ENCODE results near the gene HSD17B2. TPM values are rescaled to one million over a fixed set of nuclear protein-coding genes. Genes with fewer than 3 reads are reported as not detected.
A peak's percentile ranks its signal among the peaks of the same experiment; 100 is the strongest.

HSD17B2 gene
- total RNA-seq, 1 donor from 2014 or later, result 1.2 TPM

GRCh38 chr16:82046941-82047340 is 11.9 kb downstream of the HSD17B2 start:
- Mint-ChIP-seq H3K27ac (no peak overlapping the region), H3K4me1 (ENCODE audit: low read depth) (peaks cover 29% of the 10 kb centered on the region), H3K27me3 (no peaks in the 10 kb centered on the region), H3K4me3 (ENCODE audit: low read depth) (no peak overlapping the region), H3K9me3 (ENCODE audit: low read depth) (peaks cover 4% of the 10 kb centered on the region), H3K36me3 (ENCODE audit: insufficient read depth) (no peaks in the 10 kb centered on the region)
- no peak for TF ChIP-seq CTCF (IDR thresholded peaks at IDR 0.05; ENCODE audit: unreplicated experiment)
- no peak for DNase-seq (ENCODE audit: low spot score, unreplicated experiment)

GRCh38 chr16:82047374-82047773 is 12.3 kb downstream of the HSD17B2 start:
- peaks cover 29% of the 10 kb centered on the region for H3K4me1 Mint-ChIP-seq (ENCODE audit: low read depth)
- no peak for TF ChIP-seq CTCF (IDR thresholded peaks at IDR 0.05; ENCODE audit: unreplicated experiment)
- no peak overlapping the region for H3K4me3 Mint-ChIP-seq (ENCODE audit: low read depth)
- H3K9me3 Mint-ChIP-seq (ENCODE audit: low read depth), result peaks cover 4% of the 10 kb centered on the region
- DNase-seq (ENCODE audit: low spot score, unreplicated experiment), result no peak
- H3K27me3 Mint-ChIP-seq, result no peaks in the 10 kb centered on the region
- H3K36me3 Mint-ChIP-seq (ENCODE audit: insufficient read depth), result no peaks in the 10 kb centered on the region
- no peak overlapping the region for H3K27ac Mint-ChIP-seq

GRCh38 chr16:82047787-82048186 is 12.7 kb downstream of the HSD17B2 start:
- peaks cover 4% of the 10 kb centered on the region for H3K9me3 Mint-ChIP-seq (ENCODE audit: low read depth)
- no peak overlapping the region for H3K27ac Mint-ChIP-seq
- H3K4me3 Mint-ChIP-seq (ENCODE audit: low read depth), result no peak overlapping the region
- peaks cover 29% of the 10 kb centered on the region for H3K4me1 Mint-ChIP-seq (ENCODE audit: low read depth)
- no peaks in the 10 kb centered on the region for H3K36me3 Mint-ChIP-seq (ENCODE audit: insufficient read depth)
- no peak for TF ChIP-seq CTCF (IDR thresholded peaks at IDR 0.05; ENCODE audit: unreplicated experiment)
- no peaks in the 10 kb centered on the region for H3K27me3 Mint-ChIP-seq
- DNase-seq (ENCODE audit: low spot score, unreplicated experiment), result no peak

- DNase-seq (ENCODE audit: low spot score, unreplicated experiment), result no peak
- Mint-ChIP-seq H3K27ac (peak overlapping the region; percentile 50), H3K36me3 (ENCODE audit: insufficient read depth) (no peaks in the 10 kb centered on the region), H3K27me3 (no peaks in the 10 kb centered on the region), H3K4me1 (ENCODE audit: low read depth) (peaks cover 29% of the 10 kb centered on the region), H3K4me3 (ENCODE audit: low read depth) (no peak overlapping the region), H3K9me3 (ENCODE audit: low read depth) (peaks cover 4% of the 10 kb centered on the region)
- no peak for TF ChIP-seq CTCF (IDR thresholded peaks at IDR 0.05; ENCODE audit: unreplicated experiment)
These were observed 14.4 kb downstream of the HSD17B2 start for GRCh38 chr16:82049484-82049883.

- DNase-seq (ENCODE audit: low spot score, unreplicated experiment), result no peak
- H3K4me1 Mint-ChIP-seq (ENCODE audit: low read depth), result peaks cover 28% of the 10 kb centered on the region
- peak overlapping the region; percentile 18 for H3K27ac Mint-ChIP-seq
- no peak overlapping the region for H3K4me3 Mint-ChIP-seq (ENCODE audit: low read depth)
- TF ChIP-seq CTCF (IDR thresholded peaks at IDR 0.05; ENCODE audit: unreplicated experiment), result no peak
- no peaks in the 10 kb centered on the region for H3K36me3 Mint-ChIP-seq (ENCODE audit: insufficient read depth)
- no peaks in the 10 kb centered on the region for H3K27me3 Mint-ChIP-seq
- H3K9me3 Mint-ChIP-seq (ENCODE audit: low read depth), result peaks cover 4% of the 10 kb centered on the region
These were observed 15.5 kb downstream of the HSD17B2 start for GRCh38 chr16:82050506-82050905.
